Measurements from ENCODE around the gene NXNL2.
A peak's percentile ranks its signal among the peaks of the same experiment; 100 is the strongest.

Gene NXNL2

DNA sequence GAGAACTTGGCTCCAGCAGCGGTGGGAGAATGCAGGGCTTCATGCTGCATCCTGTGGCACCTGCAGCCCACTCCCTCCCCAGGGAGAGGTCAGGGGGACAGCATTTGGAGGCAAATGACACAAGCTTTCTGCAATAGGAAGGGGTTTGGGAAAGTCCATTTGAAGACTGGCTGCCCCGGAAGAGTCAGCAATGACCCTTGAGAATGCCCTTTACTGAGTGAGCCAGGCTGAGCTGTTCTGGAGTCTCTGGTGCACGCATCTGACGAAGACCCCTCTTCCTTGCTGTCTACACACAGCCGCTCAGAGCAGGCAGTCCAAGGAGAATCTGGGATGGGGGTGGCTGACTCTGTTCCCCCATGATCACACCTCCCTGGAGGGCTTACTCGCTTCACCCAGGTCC is 5.5 kb upstream of the NXNL2 start:
- no peak overlapping the region for H3K27ac ChIP-seq
- TF ChIP-seq, protein P1, sequence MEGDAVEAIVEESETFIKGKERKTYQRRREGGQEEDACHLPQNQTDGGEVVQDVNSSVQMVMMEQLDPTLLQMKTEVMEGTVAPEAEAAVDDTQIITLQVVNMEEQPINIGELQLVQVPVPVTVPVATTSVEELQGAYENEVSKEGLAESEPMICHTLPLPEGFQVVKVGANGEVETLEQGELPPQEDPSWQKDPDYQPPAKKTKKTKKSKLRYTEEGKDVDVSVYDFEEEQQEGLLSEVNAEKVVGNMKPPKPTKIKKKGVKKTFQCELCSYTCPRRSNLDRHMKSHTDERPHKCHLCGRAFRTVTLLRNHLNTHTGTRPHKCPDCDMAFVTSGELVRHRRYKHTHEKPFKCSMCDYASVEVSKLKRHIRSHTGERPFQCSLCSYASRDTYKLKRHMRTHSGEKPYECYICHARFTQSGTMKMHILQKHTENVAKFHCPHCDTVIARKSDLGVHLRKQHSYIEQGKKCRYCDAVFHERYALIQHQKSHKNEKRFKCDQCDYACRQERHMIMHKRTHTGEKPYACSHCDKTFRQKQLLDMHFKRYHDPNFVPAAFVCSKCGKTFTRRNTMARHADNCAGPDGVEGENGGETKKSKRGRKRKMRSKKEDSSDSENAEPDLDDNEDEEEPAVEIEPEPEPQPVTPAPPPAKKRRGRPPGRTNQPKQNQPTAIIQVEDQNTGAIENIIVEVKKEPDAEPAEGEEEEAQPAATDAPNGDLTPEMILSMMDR (conservative IDR thresholded peaks at IDR 0.05; ENCODE audit: low read depth), result no peak
- ChIA-PET CTCF (no interaction called here), POLR2A (ENCODE audit: low non-redundant PET) (no interaction called here)
- no peak for DNase-seq (ENCODE audit: low spot score)

DNA sequence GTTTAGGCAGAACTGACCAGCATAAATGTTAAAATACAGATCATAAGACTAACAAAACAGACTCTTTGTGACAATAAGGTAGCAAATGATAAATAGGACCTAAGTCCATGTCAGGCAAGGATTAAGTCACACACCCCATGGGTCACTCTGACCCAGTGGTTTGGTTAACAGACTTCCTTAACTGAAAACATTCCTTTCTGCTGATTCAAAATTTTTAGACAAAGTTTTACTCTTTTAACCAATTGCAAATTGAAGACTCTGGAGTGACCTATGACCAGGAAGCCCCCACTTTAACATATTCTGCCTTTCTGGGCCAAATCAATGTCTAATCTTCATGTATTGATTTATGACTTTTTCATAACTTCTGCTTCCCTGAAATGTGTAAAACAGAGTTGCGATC is 4.9 kb upstream of the NXNL2 start:
- POLR2A ChIA-PET (ENCODE audit: low non-redundant PET), result no interaction called here
- H3K27ac ChIP-seq, result no peak overlapping the region
- DNase-seq (ENCODE audit: low spot score), result no peak
- CTCF ChIA-PET, result interaction anchor here (0.6 kb wide), 1 partner anchor 16 kb away, joined by 3 read pairs; no protein-coding TSS in a partner anchor
- TF ChIP-seq, protein P1 (conservative IDR thresholded peaks at IDR 0.05; ENCODE audit: low read depth), result no peak

DNA sequence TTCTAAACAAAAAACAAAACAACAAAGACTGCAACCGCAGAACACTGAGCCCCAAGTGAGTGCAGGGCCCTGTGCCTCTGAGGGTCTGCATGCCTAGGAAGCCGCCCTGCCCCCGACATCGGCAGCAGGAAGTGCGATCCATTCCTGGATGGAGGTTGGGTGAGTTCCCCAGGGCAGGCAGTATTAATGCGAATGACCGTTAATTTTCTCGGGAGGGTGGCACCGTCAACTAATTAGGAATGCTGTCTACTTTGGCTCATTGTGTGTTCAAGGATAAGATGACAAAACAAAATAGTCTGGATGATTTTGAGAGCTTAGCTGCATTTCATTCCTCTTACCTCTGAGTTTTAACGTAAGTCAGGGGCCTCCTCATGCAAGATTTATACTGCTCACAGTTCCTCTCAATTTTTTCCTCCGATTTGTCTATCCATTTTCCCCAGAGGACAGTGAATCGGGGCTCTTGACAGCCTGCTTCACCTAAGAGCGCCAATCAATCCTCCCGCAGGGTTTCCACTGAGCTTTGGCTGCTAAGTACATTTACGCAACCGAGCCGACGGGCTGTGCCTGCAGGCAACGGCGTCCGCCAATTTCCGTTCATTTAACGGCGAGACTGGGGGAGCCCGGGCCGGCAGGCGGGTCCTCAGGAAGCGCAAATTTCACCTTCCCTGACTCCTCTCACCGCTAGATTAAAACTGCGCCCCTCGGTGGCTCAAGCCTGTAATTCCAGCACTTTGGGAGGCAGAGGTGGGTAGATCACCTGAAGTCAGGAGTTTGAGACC is 2.9 kb upstream of the NXNL2 start:
- TF ChIP-seq, protein P1 (conservative IDR thresholded peaks at IDR 0.05; ENCODE audit: low read depth), result no peak
- no peak for DNase-seq (ENCODE audit: low spot score)
- H3K27ac ChIP-seq, result no peak overlapping the region
- ChIA-PET CTCF (interaction anchor here (0.6 to 0.7 kb wide), 2 partner anchors 9 to 13 kb away, joined by 3 to 4 read pairs; no protein-coding TSS in a partner anchor), POLR2A (ENCODE audit: low non-redundant PET) (no interaction called here)

DNA sequence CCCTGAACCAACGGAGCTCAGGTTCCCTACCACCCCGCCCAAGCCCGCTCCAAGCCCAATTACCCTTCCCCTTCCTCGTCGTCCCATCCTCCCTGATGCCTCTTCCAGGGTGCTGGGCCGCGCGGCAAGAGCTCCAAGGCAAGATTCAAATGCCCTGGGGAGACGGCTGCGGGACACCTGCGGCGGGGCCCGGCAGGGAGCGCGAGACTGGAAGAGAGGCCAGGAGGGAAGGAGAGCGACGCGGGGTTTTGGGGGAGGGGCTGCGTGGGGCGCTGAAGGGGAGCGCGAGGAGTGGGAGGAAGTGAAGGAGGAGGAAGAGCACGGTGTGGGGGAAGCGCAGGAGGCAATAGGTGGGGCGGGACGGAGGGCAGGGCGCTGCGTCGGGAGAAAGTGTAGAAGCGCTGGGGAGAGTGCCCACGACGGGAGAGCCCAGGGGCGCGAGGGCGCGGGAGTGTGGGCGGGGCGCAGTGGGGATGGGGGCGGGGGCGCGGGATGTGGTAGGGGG is 975 bp upstream of the NXNL2 start:
- H3K27ac ChIP-seq, result peak overlapping the region; percentile 77
- TF ChIP-seq, protein P1 (conservative IDR thresholded peaks at IDR 0.05; ENCODE audit: low read depth), result no peak
- ChIA-PET POLR2A (ENCODE audit: low non-redundant PET) (interaction anchor here (0.6 to 0.7 kb wide), 2 partner anchors 43 to 101 kb away, joined by 3 read pairs; no protein-coding TSS in a partner anchor), CTCF (interaction anchor here (0.6 kb wide), 1 partner anchor 11 kb away, joined by 4 read pairs; no protein-coding TSS in a partner anchor)
- DNase-seq (ENCODE audit: low spot score), result peak; percentile 52

DNA sequence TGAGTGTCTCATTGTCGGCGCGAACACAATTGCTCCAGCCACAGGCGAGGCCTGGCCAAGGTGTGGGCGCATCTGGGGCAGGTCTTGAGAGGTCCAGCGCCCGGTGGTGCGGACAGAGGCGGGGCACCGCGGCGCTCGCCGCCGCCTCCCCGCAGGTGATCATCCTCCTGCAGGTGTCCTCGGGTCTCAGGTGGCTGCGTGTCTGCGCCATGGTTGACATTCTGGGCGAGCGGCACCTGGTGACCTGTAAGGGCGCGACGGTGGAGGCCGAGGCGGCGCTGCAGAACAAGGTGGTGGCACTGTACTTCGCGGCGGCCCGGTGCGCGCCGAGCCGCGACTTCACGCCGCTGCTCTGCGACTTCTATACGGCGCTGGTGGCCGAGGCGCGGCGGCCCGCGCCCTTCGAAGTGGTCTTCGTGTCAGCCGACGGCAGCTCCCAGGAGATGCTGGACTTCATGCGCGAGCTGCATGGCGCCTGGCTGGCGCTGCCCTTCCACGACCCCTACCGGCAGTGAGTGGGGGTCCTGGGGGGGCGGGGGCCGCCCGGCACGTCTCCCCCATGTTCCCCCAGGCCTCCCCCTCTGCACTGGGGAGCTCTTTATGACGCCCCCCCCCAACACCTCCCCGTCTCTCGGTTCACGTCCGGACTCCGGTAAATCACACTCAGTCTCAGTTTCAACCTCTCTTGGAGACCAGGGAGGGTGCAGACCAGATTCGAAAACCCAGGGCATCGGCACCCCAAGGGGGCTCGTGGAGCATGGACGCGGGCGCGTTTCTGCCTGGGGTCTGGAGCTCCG is 446 bp downstream of the NXNL2 start:
- ChIA-PET POLR2A (ENCODE audit: low non-redundant PET) (no interaction called here), CTCF (interaction anchor here (0.8 to 0.9 kb wide), 2 partner anchors 43 to 54 kb away, joined by 4 read pairs; no protein-coding TSS in a partner anchor)
- TF ChIP-seq, protein P1 (conservative IDR thresholded peaks at IDR 0.05; ENCODE audit: low read depth), result no peak
- no peak for DNase-seq (ENCODE audit: low spot score)
- peak overlapping the region; percentile 51; the same call in 1 of the 2 replicates for H3K27ac ChIP-seq

DNA sequence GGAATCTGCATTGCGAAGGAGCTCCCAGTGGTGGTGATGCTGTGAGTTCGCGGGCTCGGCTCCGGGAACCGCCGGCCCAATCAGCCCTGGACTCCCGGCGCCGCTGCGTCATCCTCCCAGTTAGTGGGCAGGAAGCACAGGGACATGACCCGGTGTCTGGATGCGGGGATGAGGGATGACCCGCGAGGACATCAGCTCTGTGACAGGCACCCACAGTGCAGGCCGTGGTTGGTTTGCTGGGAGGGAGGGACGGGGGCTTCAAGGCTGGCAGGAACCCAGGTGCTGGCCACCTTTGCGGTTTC is 996 bp downstream of the NXNL2 start:
- H3K27ac ChIP-seq, result no peak overlapping the region
- CTCF ChIA-PET, result interaction anchor here (0.8 kb wide), 1 partner anchor 43 kb away, joined by 4 read pairs; no protein-coding TSS in a partner anchor
- POLR2A ChIA-PET (ENCODE audit: low non-redundant PET), result no interaction called here
- TF ChIP-seq, protein P1 (conservative IDR thresholded peaks at IDR 0.05; ENCODE audit: low read depth), result no peak
- DNase-seq (ENCODE audit: low spot score), result no peak
